Subcutaneous adipose tissue (tissue), 4 donors: ENCODE measurements around the gene CAMK2G. TPM values are rescaled to one million over a fixed set of nuclear protein-coding genes. Genes with fewer than 3 reads are reported as not detected.

Experiments
- CTCF ChIP-seq: fragments of 450-650 bp; IDR thresholded peaks from one replicate; pipeline ENCODE4 v1.5.1; 2016; ENCODE audit warnings: low read depth, mild to moderate bottlenecking, control low read depth, antibody characterized with exemption, moderate library complexity
- total RNA-seq, 4 donors: library from RNA; depleted of rRNA; stranded (reverse); fragments of >200 nt; gene quantifications; one replicate each; pipeline ENCODE4 v1.1.0, GENCODE V29; 2016

Gene CAMK2G
- total RNA-seq, 4 donors from 2014 or later = 13.2 to 43.9 (median 23.6) TPM

GRCh38 chr10:73855413-73855812 is 18.9 kb downstream of the CAMK2G start:
- TF ChIP-seq CTCF = no peak

GRCh38 chr10:73854310-73854709 is 20.0 kb downstream of the CAMK2G start:
- no peak for TF ChIP-seq CTCF

- TF ChIP-seq CTCF = no peak
Observed at GRCh38 chr10:73853196-73853595, 21.2 kb downstream of the CAMK2G start.

GRCh38 chr10:73850863-73851461 is 23.4 kb downstream of the CAMK2G start:
- no peak for TF ChIP-seq CTCF

GRCh38 chr10:73850211-73850610 is 24.1 kb downstream of the CAMK2G start:
- TF ChIP-seq CTCF = no peak

- no peak for TF ChIP-seq CTCF
Observed at GRCh38 chr10:73848821-73849489, 25.4 kb downstream of the CAMK2G start.

GRCh38 chr10:73847031-73847430 is 27.3 kb downstream of the CAMK2G start:
- no peak for TF ChIP-seq CTCF
